Hematopoietic multipotent progenitor cell treated with erythropoietin and hydrocortisone succinate and interleukin-3 and kit ligand, for 17 days (in vitro differentiated cells): ENCODE results near the gene RXFP4.

ENCODE experiments used
- DNase-seq: peaks from one replicate; pipeline ENCODE4 v3.0.0-alpha.2; 2015; ENCODE audit warnings: low spot score

The RXFP4 gene

GRCh38 chr1:155931332-155932038, 10.0 kb upstream of the RXFP4 start:
- DNase-seq, result no peak

- DNase-seq, result no peak
These were observed 9.4 kb upstream of the RXFP4 start for GRCh38 chr1:155932081-155932480.

- DNase-seq, result no peak
These were observed 9.0 kb upstream of the RXFP4 start for GRCh38 chr1:155932487-155932886.

- peak; percentile 28 for DNase-seq
These were observed 7.8 kb upstream of the RXFP4 start for GRCh38 chr1:155933591-155934096.

- DNase-seq, result peak; percentile 97
These were observed 7.1 kb upstream of the RXFP4 start, which contains the start of gene KHDC4 for GRCh38 chr1:155934097-155934935. Gene KHDC4 (minus strand): TSS chr1:155934413. CDS start chr1:155934373, 40 bp downstream.

- no peak for DNase-seq
These were observed 6.4 kb upstream of the RXFP4 start for GRCh38 chr1:155934936-155935590.

- DNase-seq, result peak; percentile 65
These were observed 3.2 kb upstream of the RXFP4 start for GRCh38 chr1:155938220-155938627.

- DNase-seq, result no peak
These were observed 901 bp upstream of the RXFP4 start for GRCh38 chr1:155940482-155940992.

- no peak for DNase-seq
These were observed 550 bp downstream of the RXFP4 start for GRCh38 chr1:155941845-155942531.

GRCh38 chr1:155942578-155943141, 1.2 kb downstream of the RXFP4 start:
- no peak for DNase-seq

GRCh38 chr1:155944444-155944799, 3.0 kb downstream of the RXFP4 start:
- DNase-seq, result no peak

GRCh38 chr1:155946633-155947219, 5.3 kb downstream of the RXFP4 start:
- DNase-seq, result no peak

- DNase-seq, result no peak
These were observed 5.9 kb downstream of the RXFP4 start for GRCh38 chr1:155947292-155947691.

- DNase-seq, result no peak
These were observed 6.3 kb downstream of the RXFP4 start for GRCh38 chr1:155947741-155948140.

GRCh38 chr1:155950829-155951228, 9.4 kb downstream of the RXFP4 start:
- DNase-seq, result no peak

- DNase-seq, result no peak
These were observed 10.5 kb downstream of the RXFP4 start for GRCh38 chr1:155951753-155952504.

- no peak for DNase-seq
These were observed 11.1 kb downstream of the RXFP4 start for GRCh38 chr1:155952505-155952890.

- DNase-seq, result no peak
These were observed 13.2 kb downstream of the RXFP4 start for GRCh38 chr1:155954645-155955044.

GRCh38 chr1:155957411-155957915, 16.0 kb downstream of the RXFP4 start:
- DNase-seq, result no peak
